Activated naive CD8-positive, alpha-beta T cell (primary cell): ENCODE data around the gene DNAH9.
"Not testable (repeated sequence)": the region's sequence is repeated elsewhere in the genome, so short reads cannot be mapped to it uniquely, and the experiment has no call there.

ENCODE experiments used
- H3K27ac Mint-ChIP-seq: one replicate; pipeline ENCODE4 v1.8.0; 2021; ENCODE audit warnings: mixed read lengths
- H3K27me3 Mint-ChIP-seq: one replicate; pipeline ENCODE4 v1.8.0; 2021; ENCODE audit warnings: mixed read lengths
- H3K36me3 Mint-ChIP-seq: one replicate; pipeline ENCODE4 v1.8.0; 2021; ENCODE audit warnings: mixed read lengths
- H3K4me1 Mint-ChIP-seq: one replicate; pipeline ENCODE4 v1.8.0; 2021; ENCODE audit warnings: low read depth, mixed read lengths
- H3K4me3 Mint-ChIP-seq: one replicate; pipeline ENCODE4 v1.8.0; 2021; ENCODE audit warnings: mild to moderate bottlenecking, mixed read lengths
- H3K9me3 Mint-ChIP-seq: one replicate; pipeline ENCODE4 v1.8.0; 2021; ENCODE audit warnings: low read depth, mixed read lengths

The DNAH9 gene

DNA sequence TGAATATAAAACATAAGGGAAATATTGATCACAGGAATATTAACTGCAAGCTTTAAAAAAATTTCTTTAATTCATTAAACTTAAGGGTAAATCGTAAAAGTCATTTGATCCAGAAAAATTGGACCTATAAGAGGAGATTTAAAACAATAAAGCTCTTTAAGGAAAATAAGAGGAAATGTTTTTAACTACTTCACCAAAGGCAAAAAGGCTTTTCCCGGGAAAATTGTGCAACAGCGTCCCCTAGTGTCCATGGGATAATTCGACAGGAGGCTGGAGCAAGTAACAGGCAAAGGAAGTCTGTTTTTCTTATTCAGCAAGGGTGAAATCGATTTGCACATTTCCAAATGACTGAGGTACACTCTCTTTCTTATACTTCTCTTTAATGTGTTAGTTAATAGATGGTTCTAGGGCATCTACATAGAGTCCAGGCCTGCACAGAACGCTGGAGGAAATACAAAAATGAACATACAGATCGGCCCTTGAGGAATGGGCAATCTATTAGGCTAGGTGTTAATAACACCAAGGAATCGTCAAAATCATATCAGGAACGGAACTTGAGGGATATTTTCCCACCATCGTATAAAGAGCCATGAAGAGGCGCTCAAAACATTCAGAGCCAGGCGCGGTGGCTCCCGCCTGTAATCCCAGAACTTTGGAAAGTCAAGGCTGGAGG lies 337.6 kb downstream of the DNAH9 start:
- Mint-ChIP-seq H3K27me3 (peaks cover 2% of the 10 kb centered on the region), H3K9me3 (no peaks in the 10 kb centered on the region), H3K4me3 (no peak overlapping the region), H3K36me3 (no peaks in the 10 kb centered on the region), H3K27ac (no peak overlapping the region), H3K4me1 (no peaks in the 10 kb centered on the region)

DNA sequence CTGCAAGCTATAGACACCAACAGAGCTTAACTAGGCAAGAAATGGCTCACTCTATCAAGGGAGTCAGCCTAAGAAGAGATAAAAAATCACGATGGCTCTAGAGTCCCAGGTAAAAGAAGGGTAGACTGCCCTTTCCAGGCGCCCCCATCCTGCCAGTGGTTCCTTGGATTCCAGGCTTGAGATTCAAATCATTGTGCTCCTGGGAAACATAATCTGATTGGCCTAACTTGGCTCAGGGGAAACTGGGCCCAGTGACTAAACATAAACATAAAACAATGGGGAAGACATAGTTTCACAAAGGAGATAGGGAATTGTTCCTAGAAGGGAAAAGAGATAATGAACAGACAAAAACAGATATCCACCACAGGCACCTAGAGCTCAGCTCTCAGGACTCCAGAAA lies 342.6 kb downstream of the DNAH9 start:
- Mint-ChIP-seq H3K27ac (no peak overlapping the region), H3K4me1 (no peaks in the 10 kb centered on the region), H3K9me3 (no peaks in the 10 kb centered on the region), H3K36me3 (no peaks in the 10 kb centered on the region), H3K27me3 (peaks cover 4% of the 10 kb centered on the region), H3K4me3 (no peak overlapping the region)

DNA sequence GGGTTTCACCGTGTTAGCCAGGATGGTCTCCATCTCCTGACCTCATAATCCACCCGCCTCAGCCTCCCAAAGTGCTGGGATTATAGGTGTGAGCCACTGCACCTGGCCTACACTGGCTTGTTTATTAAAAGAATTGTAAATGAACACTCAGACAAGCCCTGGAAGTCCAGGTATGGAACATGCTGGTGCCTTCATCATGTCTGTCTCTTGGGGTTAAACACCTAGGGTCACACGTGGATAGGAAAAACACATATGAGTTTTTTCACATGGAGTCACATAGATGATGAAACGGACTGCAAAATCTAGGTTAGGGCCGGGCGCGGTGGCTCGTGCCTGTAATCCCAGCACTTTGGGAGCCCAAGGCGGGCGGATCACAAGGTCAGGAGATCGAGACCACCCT lies 344.8 kb downstream of the DNAH9 start:
- not testable (repeated sequence) for H3K36me3 Mint-ChIP-seq, H3K27ac Mint-ChIP-seq, H3K27me3 Mint-ChIP-seq, H3K9me3 Mint-ChIP-seq, H3K4me1 Mint-ChIP-seq, H3K4me3 Mint-ChIP-seq

DNA sequence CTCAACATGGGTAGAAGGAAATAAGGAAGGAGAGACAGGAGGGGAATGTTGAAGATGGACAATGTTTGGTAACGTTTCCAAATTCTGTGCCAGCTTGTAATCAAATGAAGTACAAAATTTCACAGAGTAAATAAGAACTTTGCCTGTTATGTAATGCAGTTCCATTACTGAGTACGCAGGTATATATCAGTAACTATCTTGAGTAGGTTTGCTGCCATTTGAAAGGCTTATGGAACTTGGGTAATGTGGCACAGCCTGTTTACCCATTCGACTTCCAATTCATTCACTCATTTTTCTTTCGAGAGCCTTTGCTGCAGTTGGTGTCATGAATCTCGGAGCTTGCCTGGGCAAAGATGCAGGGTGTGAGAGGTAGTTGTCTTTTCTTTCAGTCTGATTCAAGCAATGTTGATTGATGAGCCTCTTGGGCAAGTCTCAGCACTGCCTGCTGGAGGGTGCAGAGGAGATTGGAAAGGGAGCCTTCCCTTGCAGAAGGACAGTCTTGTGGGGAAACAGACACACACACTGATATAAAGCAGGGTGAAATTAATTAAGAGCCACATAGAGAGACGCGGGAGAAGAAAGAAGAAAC lies 345.6 kb downstream of the DNAH9 start:
- no peak overlapping the region for H3K4me3 Mint-ChIP-seq
- no peaks in the 10 kb centered on the region for H3K36me3 Mint-ChIP-seq
- H3K4me1 Mint-ChIP-seq, result no peaks in the 10 kb centered on the region
- H3K9me3 Mint-ChIP-seq, result no peaks in the 10 kb centered on the region
- H3K27me3 Mint-ChIP-seq, result peaks cover 2% of the 10 kb centered on the region
- H3K27ac Mint-ChIP-seq, result no peak overlapping the region

DNA sequence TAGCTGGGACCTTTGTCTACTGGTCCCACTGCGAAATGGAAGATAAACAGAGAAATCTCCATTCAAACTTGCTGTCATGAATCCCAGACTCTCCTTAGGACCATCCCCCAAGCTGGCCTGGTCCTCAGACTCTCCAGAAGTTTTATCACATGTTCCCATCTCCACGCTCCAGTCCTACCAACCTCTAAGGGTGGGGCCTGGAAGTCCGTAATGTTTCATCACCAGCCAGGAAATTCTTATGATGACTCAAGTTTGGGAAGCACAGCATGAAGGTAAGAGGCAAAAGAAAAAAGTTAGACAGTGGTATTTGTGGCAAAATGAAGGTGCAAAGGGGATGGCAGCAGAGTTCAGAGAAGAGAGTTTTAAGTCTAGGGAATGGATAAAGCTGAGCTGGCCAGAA lies 346.3 kb downstream of the DNAH9 start:
- Mint-ChIP-seq H3K9me3 (no peaks in the 10 kb centered on the region), H3K36me3 (no peaks in the 10 kb centered on the region), H3K27ac (no peak overlapping the region), H3K27me3 (peaks cover 2% of the 10 kb centered on the region), H3K4me1 (no peaks in the 10 kb centered on the region), H3K4me3 (no peak overlapping the region)

DNA sequence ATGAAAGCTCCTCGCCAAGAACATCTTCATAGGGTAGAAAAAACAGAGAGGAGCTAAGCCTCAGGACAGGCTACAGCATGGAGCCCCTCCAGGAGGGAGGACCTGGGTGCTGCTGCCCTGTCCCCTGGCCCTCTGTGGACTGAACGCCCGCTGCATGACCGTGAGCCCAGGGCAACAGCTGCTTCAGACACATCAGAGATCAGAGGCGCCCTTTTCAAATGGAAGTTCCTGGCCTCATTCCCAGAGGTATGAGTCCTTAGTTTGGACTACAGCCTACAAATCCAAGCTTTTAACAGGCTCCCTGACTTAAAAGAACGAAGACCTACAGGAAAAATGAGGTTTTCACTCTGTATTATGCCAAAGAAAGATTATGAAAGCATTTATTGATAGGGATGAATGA lies 350.5 kb downstream of the DNAH9 start:
- Mint-ChIP-seq H3K27me3 (no peaks in the 10 kb centered on the region), H3K4me1 (no peaks in the 10 kb centered on the region), H3K27ac (no peak overlapping the region), H3K9me3 (peaks cover 5% of the 10 kb centered on the region), H3K36me3 (peaks cover 12% of the 10 kb centered on the region), H3K4me3 (no peak overlapping the region)

DNA sequence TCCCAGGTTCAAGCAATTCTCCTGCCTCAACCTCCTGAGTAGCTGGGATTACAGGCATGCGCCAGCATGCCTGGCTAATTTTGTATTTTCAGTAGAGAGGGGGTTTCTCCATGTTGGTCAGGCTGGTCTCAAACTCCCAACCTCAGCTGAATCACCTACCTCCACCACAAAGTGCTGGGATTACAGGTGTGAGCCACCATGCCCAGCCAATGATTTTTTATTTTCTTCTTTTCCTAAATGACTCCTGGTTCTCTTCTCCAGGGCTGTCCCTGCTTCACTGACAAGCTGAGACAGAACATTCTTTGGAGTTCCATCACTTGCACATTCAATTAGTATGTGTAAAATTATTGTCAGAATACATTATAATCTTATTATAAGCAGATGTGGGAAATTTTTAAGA lies 351.3 kb downstream of the DNAH9 start:
- H3K4me3 Mint-ChIP-seq, H3K27ac Mint-ChIP-seq, H3K27me3 Mint-ChIP-seq, H3K4me1 Mint-ChIP-seq, H3K9me3 Mint-ChIP-seq: not testable (repeated sequence)
- peaks cover 16% of the 10 kb centered on the region for H3K36me3 Mint-ChIP-seq

DNA sequence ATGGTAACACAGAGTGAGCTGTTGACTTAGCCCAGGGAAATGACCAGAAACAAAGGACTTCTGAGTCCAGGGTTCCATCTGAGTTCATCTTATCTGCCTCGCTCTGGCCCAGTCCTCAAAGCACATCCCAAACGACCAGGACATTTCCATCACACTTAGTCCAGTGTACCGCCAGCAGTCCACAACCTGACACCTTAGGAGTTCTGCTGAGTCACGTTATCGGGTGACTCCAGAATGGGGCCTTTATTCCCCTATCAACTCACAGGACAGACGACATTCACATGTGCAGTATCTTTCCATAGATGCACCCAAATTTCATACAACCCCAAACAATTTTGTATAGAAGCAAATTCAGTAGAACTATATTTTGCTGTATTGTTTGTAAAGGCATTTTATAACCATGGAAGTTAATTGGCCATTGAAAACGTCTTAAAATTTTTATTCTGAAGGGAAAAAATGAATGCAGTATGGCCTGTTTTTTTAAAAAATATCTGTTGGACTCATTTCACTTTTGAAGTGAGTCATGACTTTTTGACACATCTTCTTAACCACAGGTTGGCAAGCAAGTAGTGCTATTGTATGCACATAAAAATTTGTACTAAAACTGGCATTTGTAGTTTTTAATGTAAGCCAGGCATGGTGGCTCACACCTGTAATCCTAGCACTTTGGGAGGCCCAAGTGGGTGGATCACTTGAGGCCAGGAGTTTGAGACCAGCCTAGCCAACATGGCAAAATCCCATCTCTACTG lies 352.7 kb downstream of the DNAH9 start:
- H3K36me3 Mint-ChIP-seq, result peaks cover 25% of the 10 kb centered on the region
- H3K27me3 Mint-ChIP-seq, result no peaks in the 10 kb centered on the region

DNA sequence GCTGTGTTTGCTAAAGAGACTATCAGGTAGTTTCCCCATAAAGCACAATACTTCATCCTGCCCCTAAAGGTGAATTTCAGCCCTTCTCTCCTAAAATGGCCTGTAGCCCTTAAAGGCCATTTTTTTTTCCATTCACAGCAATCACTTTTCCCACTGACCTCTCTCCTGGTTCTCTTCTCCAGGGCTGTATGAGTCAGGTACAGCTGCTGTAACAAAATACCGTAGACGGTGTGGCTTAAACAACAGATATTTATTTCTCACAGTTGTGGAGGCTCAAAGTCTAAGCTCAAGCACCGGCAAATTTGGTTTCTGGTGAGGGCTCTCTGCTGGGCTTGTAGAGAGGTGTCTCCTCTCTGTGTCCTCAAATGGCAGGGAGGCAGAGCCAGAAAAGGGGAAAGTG lies 354.3 kb downstream of the DNAH9 start:
- Mint-ChIP-seq H3K9me3 (peaks cover 14% of the 10 kb centered on the region), H3K36me3 (peaks cover 34% of the 10 kb centered on the region), H3K27ac (no peak overlapping the region), H3K4me3 (no peak overlapping the region), H3K27me3 (no peaks in the 10 kb centered on the region), H3K4me1 (no peaks in the 10 kb centered on the region)

More for the DNA sequence above, 352.7 kb downstream of the DNAH9 start:
- Mint-ChIP-seq H3K4me3 (no peak overlapping the region), H3K9me3 (peaks cover 9% of the 10 kb centered on the region), H3K4me1 (no peaks in the 10 kb centered on the region), H3K27ac (no peak overlapping the region)

DNA sequence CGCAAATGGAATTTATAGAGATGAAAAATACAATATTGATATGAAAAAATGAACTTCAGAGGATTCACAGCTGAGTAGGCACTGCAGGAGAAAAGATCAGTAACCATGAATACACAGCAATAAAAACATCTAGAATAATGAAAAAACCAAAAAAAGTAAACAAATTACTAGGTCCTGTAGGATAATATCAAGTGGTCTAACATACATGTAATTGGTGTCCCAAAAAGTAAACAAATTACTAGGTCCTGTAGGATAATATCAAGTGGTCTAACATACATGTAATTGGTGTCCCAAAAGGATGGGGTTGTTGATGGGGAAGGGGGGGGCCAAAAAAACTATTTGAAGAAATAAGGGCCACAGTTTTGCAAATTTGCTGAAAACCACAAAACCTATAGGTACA lies 355.7 kb downstream of the DNAH9 start:
- H3K27me3 Mint-ChIP-seq, result no peaks in the 10 kb centered on the region
- no peak overlapping the region for H3K27ac Mint-ChIP-seq
- H3K4me1 Mint-ChIP-seq, result no peaks in the 10 kb centered on the region
- peaks cover 44% of the 10 kb centered on the region for H3K36me3 Mint-ChIP-seq
- peaks cover 26% of the 10 kb centered on the region for H3K9me3 Mint-ChIP-seq
- H3K4me3 Mint-ChIP-seq, result no peak overlapping the region

DNA sequence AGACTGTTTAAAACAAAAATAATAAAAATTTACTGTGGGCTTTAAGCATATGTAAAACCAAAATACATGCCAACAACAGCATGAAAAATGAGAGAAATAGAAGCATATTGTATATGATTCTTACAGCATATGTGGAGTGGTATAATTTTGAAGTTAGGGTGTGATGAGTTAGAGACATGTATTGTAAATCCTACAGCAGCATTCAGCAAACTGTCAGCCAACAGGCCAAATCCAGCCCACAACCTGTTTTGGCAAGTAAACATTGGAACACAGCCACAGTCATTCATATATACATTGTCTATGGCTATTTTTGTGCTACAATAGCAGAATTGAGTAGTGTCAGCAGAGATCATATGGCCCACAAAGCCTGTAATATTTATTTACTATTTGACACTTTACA lies 356.7 kb downstream of the DNAH9 start:
- Mint-ChIP-seq H3K36me3 (peaks cover 44% of the 10 kb centered on the region), H3K4me1 (no peaks in the 10 kb centered on the region), H3K27me3 (no peaks in the 10 kb centered on the region), H3K4me3 (no peak overlapping the region), H3K9me3 (peaks cover 26% of the 10 kb centered on the region), H3K27ac (no peak overlapping the region)

DNA sequence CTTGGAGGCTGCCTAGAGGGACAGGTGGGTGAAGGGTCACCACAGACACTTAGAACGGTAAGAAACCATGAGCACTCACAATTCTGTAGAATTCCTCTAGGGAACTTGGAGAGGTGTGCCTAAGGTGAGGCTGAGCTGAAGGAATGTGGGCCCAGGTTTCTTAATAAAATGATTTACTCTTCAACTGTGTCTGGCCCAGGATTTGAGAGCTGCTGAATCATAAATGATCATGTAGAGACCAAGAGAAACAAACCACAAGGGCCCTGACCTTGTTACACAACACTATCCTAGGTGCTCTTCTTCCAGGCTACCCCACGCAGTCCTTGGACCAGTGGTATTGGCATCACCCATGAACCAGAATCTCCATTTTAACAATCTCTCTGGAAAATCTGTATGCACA lies 371.3 kb downstream of the DNAH9 start:
- Mint-ChIP-seq H3K4me3 (no peak overlapping the region), H3K27me3 (no peaks in the 10 kb centered on the region), H3K9me3 (peaks cover 37% of the 10 kb centered on the region), H3K27ac (no peak overlapping the region), H3K36me3 (peaks cover 57% of the 10 kb centered on the region), H3K4me1 (no peaks in the 10 kb centered on the region)

DNA sequence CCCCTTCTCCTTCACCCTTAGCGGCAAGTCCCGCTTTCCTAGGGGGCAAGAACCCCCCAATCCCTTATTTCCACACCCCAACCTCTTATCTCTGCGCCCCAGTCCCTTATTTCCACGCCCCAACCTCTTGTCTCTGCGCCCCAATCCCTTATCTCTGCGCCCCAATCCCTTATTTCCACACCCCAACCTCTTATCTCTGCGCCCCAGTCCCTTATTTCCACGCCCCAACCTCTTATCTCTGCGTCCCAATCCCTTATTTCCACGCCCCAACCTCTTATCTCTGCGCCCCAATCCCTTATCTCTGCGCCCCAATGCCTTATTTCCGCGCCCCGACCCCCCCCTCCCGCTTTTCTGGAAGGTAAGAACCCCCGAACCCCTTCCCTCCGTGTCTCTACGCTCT lies 374.5 kb downstream of the DNAH9 start:
- Mint-ChIP-seq H3K9me3 (peaks cover 15% of the 10 kb centered on the region), H3K36me3 (peaks cover 59% of the 10 kb centered on the region)

DNA sequence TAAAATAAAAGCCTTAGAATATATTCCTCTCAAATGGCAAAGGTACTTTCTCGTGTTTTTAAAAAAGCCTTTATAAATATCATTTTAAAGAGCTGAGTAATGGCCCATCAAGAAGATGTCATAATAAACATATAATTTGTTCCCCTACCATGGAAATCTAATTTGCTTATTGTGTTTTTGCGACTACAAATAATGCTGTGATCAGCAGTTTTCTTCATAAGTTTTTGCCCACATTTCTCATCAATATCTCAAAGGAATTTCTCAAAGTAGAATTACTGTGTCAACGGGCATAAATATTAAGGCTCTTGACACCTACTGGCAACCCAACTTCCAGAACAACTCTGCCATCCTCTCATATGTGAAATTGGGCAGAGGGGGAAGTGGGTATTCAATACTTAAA lies 381.5 kb downstream of the DNAH9 start:
- no peaks in the 10 kb centered on the region for H3K27me3 Mint-ChIP-seq
- H3K4me1 Mint-ChIP-seq, result no peaks in the 10 kb centered on the region
- H3K4me3 Mint-ChIP-seq, result no peak overlapping the region
- peaks cover 46% of the 10 kb centered on the region for H3K36me3 Mint-ChIP-seq
- no peak overlapping the region for H3K27ac Mint-ChIP-seq
- H3K9me3 Mint-ChIP-seq, result no peaks in the 10 kb centered on the region

More for the DNA sequence above, 374.5 kb downstream of the DNAH9 start:
- H3K4me3 Mint-ChIP-seq, H3K27me3 Mint-ChIP-seq, H3K4me1 Mint-ChIP-seq, H3K27ac Mint-ChIP-seq: not testable (repeated sequence)

DNA sequence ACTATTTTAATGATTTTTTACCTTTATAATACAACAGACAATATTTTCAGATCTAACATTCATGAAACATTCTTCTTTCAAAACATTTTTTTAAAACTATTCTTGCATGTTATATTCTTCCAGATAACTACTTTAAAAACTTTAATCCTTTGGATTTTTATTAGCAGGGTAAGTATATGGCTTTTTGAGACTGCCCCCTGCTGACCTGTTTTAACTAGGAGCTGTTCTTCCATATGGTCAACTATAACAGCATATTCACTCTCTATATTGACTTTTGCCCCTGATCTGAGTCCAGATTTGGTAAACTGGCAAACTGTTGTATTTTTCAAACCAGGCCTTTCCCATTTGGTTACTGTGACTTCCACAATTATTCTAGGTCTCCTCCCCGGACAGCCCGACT lies 382.5 kb downstream of the DNAH9 start:
- Mint-ChIP-seq H3K36me3 (peaks cover 40% of the 10 kb centered on the region), H3K4me3 (no peak overlapping the region), H3K4me1 (no peaks in the 10 kb centered on the region), H3K9me3 (no peaks in the 10 kb centered on the region), H3K27ac (no peak overlapping the region), H3K27me3 (no peaks in the 10 kb centered on the region)
